ENCODE measurements around the gene BCO1. TPM values are rescaled to one million over a fixed set of nuclear protein-coding genes. Genes with fewer than 3 reads are reported as not detected.

BCO1 gene
- total and polyA plus RNA-seq, 2 donors from 2014 or later, result 1.4 to 3.0 TPM

DNA sequence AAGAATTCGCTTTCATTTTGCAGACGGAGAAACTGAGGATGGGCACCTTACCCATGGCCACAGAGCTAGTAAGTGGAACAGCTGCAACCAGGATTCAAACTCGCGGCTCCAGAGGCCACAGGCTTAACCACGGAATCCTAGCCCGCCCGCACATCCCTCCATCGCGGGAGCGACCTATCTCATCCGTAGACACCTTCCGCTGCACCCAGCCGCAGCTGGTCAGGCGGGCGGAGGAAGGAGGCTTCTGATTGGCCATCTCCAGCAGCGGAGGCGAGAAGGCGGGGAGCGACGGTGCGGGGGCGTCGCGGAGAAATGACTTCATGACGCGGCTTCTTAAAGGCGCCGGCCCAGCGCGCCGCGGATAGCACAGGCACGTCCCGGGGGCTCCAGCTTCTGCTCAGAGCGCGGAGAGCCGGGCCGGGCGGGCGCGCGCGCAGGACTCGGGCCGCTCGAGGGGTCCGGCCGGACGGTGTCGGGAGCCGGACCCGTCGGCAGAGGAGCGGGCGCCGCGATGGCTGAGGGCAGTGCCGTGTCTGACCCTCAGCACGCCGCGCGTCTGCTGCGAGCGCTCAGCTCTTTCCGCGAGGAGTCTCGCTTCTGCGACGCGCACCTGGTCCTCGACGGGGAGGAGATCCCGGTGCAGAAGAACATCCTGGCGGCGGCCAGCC is 76.2 kb downstream of the BCO1 start, which contains the start of gene GAN:
Gene GAN (plus strand): TSS at position 360 of the 668 bp plus-strand sequence. CDS start 152 bp downstream, at position 512.
- Histone ChIP-seq H3K4me3 (ENCODE audit: low read length in 3 of 3) (peak within 1 kb of the TSS; percentile 93 to 99 (median 94)), H3K4me1 (ENCODE audit: control insufficient read depth in 2 of 3, insufficient read depth in 2 of 3, low read depth in 1 of 3, low read length in 3 of 3) (peaks cover 0 to 9% (median 4%) of the 10 kb centered on the region in 3 donors), H3K36me3 (ENCODE audit: control insufficient read depth in 2 of 3, insufficient read depth in 3 of 3, low read length in 3 of 3) (no peaks in the 10 kb centered on the region), H3K27me3 (ENCODE audit: control insufficient read depth, insufficient read depth, low read length) (no peaks in the 10 kb centered on the region), H3K27ac (ENCODE audit: low read depth in 2 of 2, low read length in 2 of 2) (peak within 1 kb of the TSS; percentile 65 to 78), H3K9me3 (ENCODE audit: control insufficient read depth in 2 of 3, insufficient read depth in 1 of 3, low read length in 3 of 3) (no peaks in the 10 kb centered on the region), H3K9ac (ENCODE audit: low read length in 3 of 3) (peak within 1 kb of the TSS; percentile 89 to 92 (median 92))
- FAIRE-seq (no peak), DNase-seq (peak; percentile 97 to 98 (median 98))
- intact Hi-C loops (cut with DNase I), result no loop called here
- TF ChIP-seq, protein P1, sequence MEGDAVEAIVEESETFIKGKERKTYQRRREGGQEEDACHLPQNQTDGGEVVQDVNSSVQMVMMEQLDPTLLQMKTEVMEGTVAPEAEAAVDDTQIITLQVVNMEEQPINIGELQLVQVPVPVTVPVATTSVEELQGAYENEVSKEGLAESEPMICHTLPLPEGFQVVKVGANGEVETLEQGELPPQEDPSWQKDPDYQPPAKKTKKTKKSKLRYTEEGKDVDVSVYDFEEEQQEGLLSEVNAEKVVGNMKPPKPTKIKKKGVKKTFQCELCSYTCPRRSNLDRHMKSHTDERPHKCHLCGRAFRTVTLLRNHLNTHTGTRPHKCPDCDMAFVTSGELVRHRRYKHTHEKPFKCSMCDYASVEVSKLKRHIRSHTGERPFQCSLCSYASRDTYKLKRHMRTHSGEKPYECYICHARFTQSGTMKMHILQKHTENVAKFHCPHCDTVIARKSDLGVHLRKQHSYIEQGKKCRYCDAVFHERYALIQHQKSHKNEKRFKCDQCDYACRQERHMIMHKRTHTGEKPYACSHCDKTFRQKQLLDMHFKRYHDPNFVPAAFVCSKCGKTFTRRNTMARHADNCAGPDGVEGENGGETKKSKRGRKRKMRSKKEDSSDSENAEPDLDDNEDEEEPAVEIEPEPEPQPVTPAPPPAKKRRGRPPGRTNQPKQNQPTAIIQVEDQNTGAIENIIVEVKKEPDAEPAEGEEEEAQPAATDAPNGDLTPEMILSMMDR (IDR thresholded peaks at IDR 0.05; ENCODE audit: borderline replicate concordance, extremely low read depth, insufficient read depth), result no peak

DNA sequence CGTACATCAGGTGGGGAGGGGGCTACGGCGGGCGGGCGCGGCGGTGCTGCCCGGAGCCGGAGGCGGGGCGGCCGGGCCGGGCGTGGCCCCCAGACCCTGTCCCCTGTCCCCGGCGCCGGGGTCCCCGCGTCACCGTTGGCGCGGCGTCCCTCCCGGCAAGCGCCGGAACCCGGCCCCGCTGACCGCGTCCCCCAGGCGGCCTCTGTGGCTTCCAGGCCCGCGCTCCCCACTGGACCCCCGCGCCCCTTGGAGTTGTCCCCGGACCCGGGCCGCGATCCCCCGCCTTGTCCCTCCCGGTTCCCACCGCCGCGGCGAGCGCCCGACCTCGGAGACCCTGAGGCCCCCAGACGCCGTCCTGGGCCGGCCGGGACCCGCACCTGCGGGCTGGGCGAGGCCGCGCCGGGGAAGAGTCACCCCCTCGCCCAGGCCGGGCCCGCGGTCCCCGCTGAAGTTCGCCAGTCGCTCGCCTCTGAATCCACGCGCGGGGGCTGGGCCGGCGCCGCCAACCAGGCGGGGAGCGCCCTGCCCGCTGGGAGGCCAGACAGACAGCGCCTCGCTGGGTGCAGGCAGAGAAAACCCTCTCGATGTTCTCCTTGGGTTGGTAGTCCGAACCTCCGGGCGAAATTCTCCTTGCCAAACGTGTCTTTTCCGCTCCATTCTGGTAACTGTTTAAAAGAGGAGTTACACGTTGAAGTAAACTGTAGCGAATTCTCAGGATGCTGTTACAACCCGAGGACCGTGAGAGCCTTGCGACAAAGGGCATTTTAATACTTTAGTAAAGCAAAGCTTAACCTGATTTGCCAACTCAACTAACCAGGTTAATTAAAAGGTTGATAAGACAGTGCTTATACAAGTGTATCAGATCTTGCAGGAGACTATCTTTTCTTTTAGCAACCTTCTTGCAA is 77.0 kb downstream of the BCO1 start:
- DNase-seq, result peak; percentile 56 to 87 (median 69)
- Histone ChIP-seq H3K9ac (ENCODE audit: low read length in 3 of 3) (peak overlapping the region; percentile 21 to 92 (median 58)), H3K9me3 (ENCODE audit: control insufficient read depth in 2 of 3, insufficient read depth in 1 of 3, low read length in 3 of 3) (no peaks in the 10 kb centered on the region), H3K27me3 (ENCODE audit: control insufficient read depth, insufficient read depth, low read length) (no peaks in the 10 kb centered on the region), H3K4me3 (ENCODE audit: low read length in 3 of 3) (peak overlapping the region; percentile 62 to 94 (median 66)), H3K27ac (ENCODE audit: low read depth in 2 of 2, low read length in 2 of 2) (peak overlapping the region; percentile 65 to 78), H3K4me1 (ENCODE audit: control insufficient read depth in 2 of 3, insufficient read depth in 2 of 3, low read depth in 1 of 3, low read length in 3 of 3) (peaks cover 0 to 9% (median 4%) of the 10 kb centered on the region in 3 donors), H3K36me3 (ENCODE audit: control insufficient read depth in 2 of 3, insufficient read depth in 3 of 3, low read length in 3 of 3) (no peaks in the 10 kb centered on the region)
- intact Hi-C loops (cut with DNase I), result no loop called here
- TF ChIP-seq, protein P1 (IDR thresholded peaks at IDR 0.05; ENCODE audit: borderline replicate concordance, extremely low read depth, insufficient read depth), result no peak
- FAIRE-seq, result no peak

DNA sequence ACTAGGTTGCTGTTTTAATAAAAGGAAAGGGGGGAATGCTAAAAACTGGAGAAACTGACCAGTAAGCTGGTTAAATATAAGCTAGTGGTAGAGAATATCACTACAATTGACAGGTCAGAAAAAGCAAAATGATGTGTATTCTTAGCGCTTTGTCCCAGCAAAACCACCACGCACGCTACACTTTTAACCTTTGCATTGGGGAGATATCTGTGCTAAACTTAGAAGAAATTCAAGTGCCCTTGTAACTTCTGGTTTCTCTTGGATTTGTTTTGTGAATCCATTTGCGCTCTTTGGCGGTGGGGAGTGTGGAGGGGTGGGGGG is 77.6 kb downstream of the BCO1 start:
- Histone ChIP-seq H3K27ac (ENCODE audit: low read depth in 2 of 2, low read length in 2 of 2) (no peak overlapping the region), H3K9ac (ENCODE audit: low read length in 3 of 3) (peak overlapping the region in 1 of 3 donors; percentile 14), H3K27me3 (ENCODE audit: control insufficient read depth, insufficient read depth, low read length) (no peaks in the 10 kb centered on the region), H3K9me3 (ENCODE audit: control insufficient read depth in 2 of 3, insufficient read depth in 1 of 3, low read length in 3 of 3) (no peaks in the 10 kb centered on the region), H3K4me3 (ENCODE audit: low read length in 3 of 3) (peak overlapping the region in 2 of 3 donors; percentile 62 to 94), H3K36me3 (ENCODE audit: control insufficient read depth in 2 of 3, insufficient read depth in 3 of 3, low read length in 3 of 3) (no peaks in the 10 kb centered on the region), H3K4me1 (ENCODE audit: control insufficient read depth in 2 of 3, insufficient read depth in 2 of 3, low read depth in 1 of 3, low read length in 3 of 3) (peaks cover 0 to 9% (median 4%) of the 10 kb centered on the region in 3 donors)
- intact Hi-C loops (cut with DNase I), result no loop called here
- FAIRE-seq (no peak), DNase-seq (no peak)
- TF ChIP-seq, protein P1 (IDR thresholded peaks at IDR 0.05; ENCODE audit: borderline replicate concordance, extremely low read depth, insufficient read depth), result no peak

Measured in kidney (tissue), 14 donors.